Measurements from ENCODE around the gene FAM118A. TPM values are rescaled to one million over a fixed set of nuclear protein-coding genes. Genes with fewer than 3 reads are reported as not detected.
"Not testable (repeated sequence)": the region's sequence is repeated elsewhere in the genome, so short reads cannot be mapped to it uniquely, and the experiment has no call there.

The FAM118A gene
- total RNA-seq, 1 experiment from 2014 or later = 37.9 TPM

GRCh38 chr22:45294030-45294429, 15.7 kb upstream of the FAM118A start:
- H3K36me3 Mint-ChIP-seq (ENCODE audit: insufficient read depth in 1 of 3, low read depth in 3 of 3) = no peaks in the 10 kb centered on the region
- H4K20me1 ChIP-seq (ENCODE audit: control insufficient read depth, insufficient read depth, insufficient read length) = no peaks in the 10 kb centered on the region
- H3K14ac ChIP-seq (ENCODE audit: insufficient read depth, low read length) = no peak overlapping the region
- H3K4me1 ChIP-seq (ENCODE audit: insufficient read depth, low read length) = peaks cover 2% of the 10 kb centered on the region; the same call in 1 of the 2 replicates
- H3K23ac ChIP-seq (ENCODE audit: insufficient read length, low read depth, low read length) = no peak overlapping the region
- no CpG with 5 or more reads among the region's 6 CpGs for WGBS (ENCODE audit: extremely low coverage, insufficient read length, low lambda C conversion rate)
- no peak overlapping the region for H3K4me3 Mint-ChIP-seq
- no peaks in the 10 kb centered on the region for H3K9me3 Mint-ChIP-seq
- no peak overlapping the region for H2BK120ac ChIP-seq (ENCODE audit: low read depth, low read length, poor library complexity, severe bottlenecking)
- H2AFZ ChIP-seq (ENCODE audit: low read length) = no peak overlapping the region
- no peak overlapping the region for H3K27ac Mint-ChIP-seq
- no peak overlapping the region for H2BK5ac ChIP-seq (ENCODE audit: insufficient read length, low read length)
- no peak overlapping the region for H2BK15ac ChIP-seq (ENCODE audit: low read depth, low read length)
- no peak overlapping the region for H3T11ph ChIP-seq (ENCODE audit: low read length)
- H3K9ac ChIP-seq (ENCODE audit: extremely low read depth, insufficient read length, low read length) = no peak overlapping the region
- no peaks in the 10 kb centered on the region for H3K23me2 ChIP-seq (ENCODE audit: insufficient read length, low read depth, low read length, poor library complexity, severe bottlenecking)
- H2BK12ac ChIP-seq (ENCODE audit: insufficient read length, low read depth, low read length) = no peak overlapping the region
- no peak overlapping the region for H3K18ac ChIP-seq (ENCODE audit: insufficient read length, low read depth, low read length)
- no peak for TF ChIP-seq CTCF (conservative IDR thresholded peaks at IDR 0.05)
- H4K8ac ChIP-seq (replicated peaks; ENCODE audit: insufficient read length, low read depth, low read length) = no peak overlapping the region
- H3K4me1 Mint-ChIP-seq = peaks cover 8 to 13% of the 10 kb centered on the region in 2 experiments
- H3K79me2 ChIP-seq (ENCODE audit: insufficient read depth, low read length) = no peaks in the 10 kb centered on the region
- H4K5ac ChIP-seq (ENCODE audit: insufficient read length, low read depth, low read length) = no peak overlapping the region
- no peaks in the 10 kb centered on the region for H3K9me3 ChIP-seq (ENCODE audit: control insufficient read depth, low read depth, low read length)
- peaks cover 21% of the 10 kb centered on the region for H3K27me3 Mint-ChIP-seq (ENCODE audit: low read depth)
- DNase-seq = no peak
- H3K27ac ChIP-seq (ENCODE audit: insufficient read length, low read depth, low read length) = no peak overlapping the region
- H2AK5ac ChIP-seq (ENCODE audit: insufficient read length, low read length) = no peak overlapping the region
- no peak overlapping the region for H4K91ac ChIP-seq (ENCODE audit: insufficient read length, low read depth, low read length)
- no peaks in the 10 kb centered on the region for H3K79me1 ChIP-seq (ENCODE audit: insufficient read depth, low read depth, low read length, poor library complexity, severe bottlenecking)
- H2BK20ac ChIP-seq (ENCODE audit: low read depth, low read length, poor library complexity, severe bottlenecking) = no peak overlapping the region
- H3K4me2 ChIP-seq (ENCODE audit: insufficient read depth, insufficient read length, low read length) = no peak overlapping the region
- no peak overlapping the region for H3K4ac ChIP-seq (ENCODE audit: low read depth, low read length)
- H3K56ac ChIP-seq (ENCODE audit: insufficient read length, low read depth, low read length) = no peak overlapping the region
- H3K27me3 ChIP-seq (ENCODE audit: insufficient read depth, low read length) = no peaks in the 10 kb centered on the region

GRCh38 chr22:45295004-45295403, 14.7 kb upstream of the FAM118A start:
- H3K9me3 Mint-ChIP-seq; H4K5ac ChIP-seq (ENCODE audit: insufficient read length, low read depth, low read length); H3K4ac ChIP-seq (ENCODE audit: low read depth, low read length); H2BK120ac ChIP-seq (ENCODE audit: low read depth, low read length, poor library complexity, severe bottlenecking); H3K14ac ChIP-seq (ENCODE audit: insufficient read depth, low read length); H4K8ac ChIP-seq (replicated peaks; ENCODE audit: insufficient read length, low read depth, low read length); H3K4me3 Mint-ChIP-seq; H3K36me3 Mint-ChIP-seq (ENCODE audit: insufficient read depth in 1 of 3, low read depth in 3 of 3); H2BK15ac ChIP-seq (ENCODE audit: low read depth, low read length); H3T11ph ChIP-seq (ENCODE audit: low read length); H3K27ac Mint-ChIP-seq; H3K9ac ChIP-seq (ENCODE audit: extremely low read depth, insufficient read length, low read length); H2AFZ ChIP-seq (ENCODE audit: low read length); H3K9me3 ChIP-seq (ENCODE audit: control insufficient read depth, low read depth, low read length); H3K27ac ChIP-seq (ENCODE audit: insufficient read length, low read depth, low read length); H3K79me2 ChIP-seq (ENCODE audit: insufficient read depth, low read length); H3K23ac ChIP-seq (ENCODE audit: insufficient read length, low read depth, low read length); H3K27me3 ChIP-seq (ENCODE audit: insufficient read depth, low read length); H3K56ac ChIP-seq (ENCODE audit: insufficient read length, low read depth, low read length); H3K79me1 ChIP-seq (ENCODE audit: insufficient read depth, low read depth, low read length, poor library complexity, severe bottlenecking); H2BK5ac ChIP-seq (ENCODE audit: insufficient read length, low read length); H3K18ac ChIP-seq (ENCODE audit: insufficient read length, low read depth, low read length); H2BK20ac ChIP-seq (ENCODE audit: low read depth, low read length, poor library complexity, severe bottlenecking); H2AK5ac ChIP-seq (ENCODE audit: insufficient read length, low read length); H3K4me1 ChIP-seq (ENCODE audit: insufficient read depth, low read length); H3K23me2 ChIP-seq (ENCODE audit: insufficient read length, low read depth, low read length, poor library complexity, severe bottlenecking); DNase-seq; H4K91ac ChIP-seq (ENCODE audit: insufficient read length, low read depth, low read length); H4K20me1 ChIP-seq (ENCODE audit: control insufficient read depth, insufficient read depth, insufficient read length); H2BK12ac ChIP-seq (ENCODE audit: insufficient read length, low read depth, low read length); H3K4me2 ChIP-seq (ENCODE audit: insufficient read depth, insufficient read length, low read length): not testable (repeated sequence)
- no CpG with 5 or more reads among the region's 6 CpGs for WGBS (ENCODE audit: extremely low coverage, insufficient read length, low lambda C conversion rate)
- H3K27me3 Mint-ChIP-seq (ENCODE audit: low read depth) = peaks cover 25% of the 10 kb centered on the region
- H3K4me1 Mint-ChIP-seq = peaks cover 14 to 19% of the 10 kb centered on the region in 2 experiments
